Keratinocyte (primary cell): ENCODE results near the gene RTKN.

Experiments
- CTCF ChIP-seq, 3 experiments: IDR thresholded peaks in 1 of 3; conservative IDR thresholded peaks in 1 of 3; optimal IDR thresholded peaks in 1 of 3; 2 replicates in 2 of 3; 3 replicates in 1 of 3; pipeline versions ENCODE3 to v1.5.1; 2011; ENCODE audit warnings: low read length in 3 of 3, mild to moderate bottlenecking in 3 of 3, moderate library complexity in 2 of 3, control low read depth in 1 of 3, inconsistent platforms in 1 of 3; ENCODE audit not compliant: insufficient read depth in 2 of 3; ENCODE audit errors: extremely low read depth in 1 of 3
- EZH2 ChIP-seq: IDR thresholded peaks from one replicate; pipeline ENCODE4 v1.6.1; 2012; ENCODE audit warnings: inconsistent platforms, mild to moderate bottlenecking, low read length, moderate library complexity

DNA sequence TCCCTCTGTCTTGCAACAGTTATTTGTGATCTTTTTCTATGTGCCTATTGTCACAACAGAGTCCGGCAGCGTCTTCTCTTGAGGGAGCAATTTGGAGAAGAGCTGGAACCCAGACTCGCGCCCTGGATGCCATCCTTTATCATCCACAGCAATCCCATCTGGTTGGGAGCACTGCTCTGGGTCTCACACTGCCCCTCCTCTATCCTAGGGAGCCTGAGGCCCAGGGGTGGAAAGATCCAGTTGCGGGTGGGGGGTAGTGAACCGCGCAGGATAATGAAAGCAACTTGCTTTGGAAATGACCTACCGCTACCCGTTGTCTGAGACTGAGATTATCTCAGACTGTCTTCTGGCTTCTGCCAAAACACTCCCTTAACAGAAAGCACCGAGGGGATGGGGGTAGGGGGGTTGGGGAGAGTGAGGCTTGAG, 17.2 kb upstream of the RTKN start:
- TF ChIP-seq CTCF (optimal IDR thresholded peaks at IDR 0.05 in 1 of 3, IDR thresholded peaks at IDR 0.05 in 1 of 3, conservative IDR thresholded peaks at IDR 0.05 in 1 of 3; ENCODE audit: extremely low read depth in 1 of 3, insufficient read depth in 2 of 3, low read length in 3 of 3) (no peak), EZH2 (no peak)
